ENCODE results near the gene LRP8. TPM values are rescaled to one million over a fixed set of nuclear protein-coding genes. Genes with fewer than 3 reads are reported as not detected.

The LRP8 gene
- total and polyA plus RNA-seq, 4 donors: 22.7 to 62.9 (median 48.1) TPM

DNA sequence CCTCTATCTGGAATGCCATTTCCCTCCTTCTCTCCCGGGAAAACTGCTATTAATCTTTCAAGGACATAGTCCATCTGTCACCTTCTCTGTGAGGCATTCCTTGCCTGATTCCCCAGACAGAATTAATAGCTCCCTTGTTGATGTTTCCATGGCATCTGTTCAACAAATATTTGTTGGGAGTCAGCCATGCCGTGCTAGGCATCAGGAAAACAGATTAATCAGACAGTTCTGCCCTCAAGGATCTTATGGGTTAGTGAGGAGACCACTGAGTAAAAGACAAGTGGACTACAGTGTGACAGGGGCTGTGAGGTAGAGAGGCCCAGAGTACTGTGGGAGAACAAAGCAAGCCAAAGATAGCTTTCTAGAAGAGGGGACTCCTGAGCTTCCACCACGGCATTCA is 78.2 kb downstream of the LRP8 start:
- Histone ChIP-seq H3K27ac (ENCODE audit: low read depth, low read length) (no peak overlapping the region), H3K4me3 (ENCODE audit: low read depth, low read length) (no peak overlapping the region), H3K9me3 (ENCODE audit: control insufficient read depth, insufficient read depth, low read length) (no peaks in the 10 kb centered on the region), H3K36me3 (ENCODE audit: control insufficient read depth, insufficient read depth, low read length) (peaks cover 43% of the 10 kb centered on the region), H3K27me3 (ENCODE audit: control insufficient read depth, insufficient read depth, low read length) (no peaks in the 10 kb centered on the region), H3K4me1 (ENCODE audit: control insufficient read depth, insufficient read depth, low read length) (peaks cover 4% of the 10 kb centered on the region)
- WGBS (ENCODE audit: insufficient coverage): 12% methylated on average over 2 of the region's 3 CpGs
- DNase-seq (ENCODE audit: low read depth in 4 of 6, low spot score in 6 of 6): peak in 2 of 6 donors; percentile 32 to 60

DNA sequence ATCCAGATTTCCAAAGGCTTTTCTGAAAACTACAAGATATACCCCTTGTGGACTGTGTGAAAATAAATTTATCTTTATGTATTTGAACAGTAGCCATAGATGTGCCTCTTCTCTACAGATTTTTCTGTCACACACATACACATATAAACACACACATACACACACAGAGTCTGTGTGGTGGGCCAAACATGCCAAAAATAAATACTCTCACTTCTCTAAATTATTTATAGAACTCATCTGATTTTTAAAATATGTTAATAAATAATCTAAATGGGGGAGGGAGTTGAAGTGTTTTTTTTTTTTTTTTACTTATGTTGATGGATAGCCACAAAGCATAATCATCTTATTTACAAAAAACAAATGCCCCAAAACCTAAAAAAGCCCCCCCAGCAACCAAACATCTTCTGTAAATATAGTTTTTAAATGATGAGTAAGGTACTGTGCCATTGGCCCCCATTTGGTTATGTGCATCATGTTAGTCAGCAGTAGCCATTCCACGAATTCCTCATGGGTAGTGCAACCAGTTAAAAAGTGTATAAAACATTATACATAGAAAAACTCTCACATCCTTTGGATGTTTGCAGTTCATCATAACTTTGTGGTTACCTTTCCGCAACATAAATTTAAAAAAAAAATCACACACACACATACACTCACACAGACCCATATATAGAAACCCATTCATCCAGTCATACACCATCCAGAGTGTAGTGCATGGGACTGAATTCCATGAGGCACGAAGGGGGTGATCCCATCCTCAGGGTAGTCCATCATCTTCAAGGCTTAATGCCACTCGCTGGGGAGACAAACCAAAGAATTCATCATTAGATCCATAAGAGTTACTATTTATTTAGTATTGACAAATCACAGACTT is 81.4 kb downstream of the LRP8 start:
- no peak overlapping the region for H3K4me3 ChIP-seq (ENCODE audit: low read depth, low read length)
- H3K27ac ChIP-seq (ENCODE audit: low read depth, low read length): no peak overlapping the region
- peaks cover 4% of the 10 kb centered on the region for H3K4me1 ChIP-seq (ENCODE audit: control insufficient read depth, insufficient read depth, low read length)
- H3K27me3 ChIP-seq (ENCODE audit: control insufficient read depth, insufficient read depth, low read length): no peaks in the 10 kb centered on the region
- peaks cover 29% of the 10 kb centered on the region for H3K36me3 ChIP-seq (ENCODE audit: control insufficient read depth, insufficient read depth, low read length)
- H3K9me3 ChIP-seq (ENCODE audit: control insufficient read depth, insufficient read depth, low read length): no peaks in the 10 kb centered on the region
- WGBS (ENCODE audit: insufficient coverage): 90% methylated on average over 2 of the region's 4 CpGs
- DNase-seq (ENCODE audit: low read depth in 4 of 6, low spot score in 6 of 6): no peak

DNA sequence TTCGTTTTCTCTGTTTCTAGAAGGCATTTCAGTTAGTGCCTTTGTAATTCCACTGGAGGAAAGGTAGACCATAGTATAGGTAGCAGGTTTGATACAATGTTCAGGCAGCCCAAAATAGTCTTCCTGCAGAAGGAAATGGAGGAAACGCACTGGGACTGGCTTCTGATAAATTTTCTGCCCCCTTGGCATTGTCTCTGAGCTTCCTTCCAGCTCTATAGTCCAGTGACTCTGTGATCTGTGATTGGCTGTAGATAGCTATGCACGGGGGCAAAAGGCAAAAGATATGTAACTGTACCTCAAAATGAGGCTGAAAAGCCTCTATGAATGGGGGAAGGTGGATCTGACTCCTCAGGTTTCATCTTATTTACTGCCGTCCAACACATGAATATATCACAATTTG is 83.7 kb downstream of the LRP8 start:
- no peak for DNase-seq (ENCODE audit: low read depth in 4 of 6, low spot score in 6 of 6)
- Histone ChIP-seq H3K4me1 (ENCODE audit: control insufficient read depth, insufficient read depth, low read length) (peaks cover 1% of the 10 kb centered on the region), H3K27ac (ENCODE audit: low read depth, low read length) (no peak overlapping the region), H3K4me3 (ENCODE audit: low read depth, low read length) (no peak overlapping the region), H3K36me3 (ENCODE audit: control insufficient read depth, insufficient read depth, low read length) (peaks cover 6% of the 10 kb centered on the region), H3K27me3 (ENCODE audit: control insufficient read depth, insufficient read depth, low read length) (no peaks in the 10 kb centered on the region), H3K9me3 (ENCODE audit: control insufficient read depth, insufficient read depth, low read length) (no peaks in the 10 kb centered on the region)
- WGBS (ENCODE audit: insufficient coverage): 85% methylated on average over 2 of the region's 4 CpGs

DNA sequence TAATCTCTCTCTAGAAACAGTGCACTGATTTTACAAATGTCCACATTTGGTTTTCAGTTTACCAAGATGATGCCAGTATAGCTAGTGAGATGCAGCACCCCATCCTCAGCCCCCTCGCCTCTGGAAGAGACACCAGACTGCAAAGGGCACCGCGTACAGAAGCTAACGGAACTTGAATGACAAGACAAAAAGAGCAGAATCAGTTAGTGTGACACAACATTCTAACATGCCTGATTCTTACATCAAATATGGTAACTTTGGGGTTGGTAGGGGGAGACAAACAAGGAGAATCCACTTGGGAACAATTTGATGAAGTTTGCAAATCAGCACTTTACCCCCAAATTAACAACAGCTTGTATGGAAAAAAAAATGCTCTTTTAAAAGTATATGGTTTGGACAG is 85.5 kb downstream of the LRP8 start:
- H3K9me3 ChIP-seq (ENCODE audit: control insufficient read depth, insufficient read depth, low read length): no peaks in the 10 kb centered on the region
- no peak overlapping the region for H3K4me3 ChIP-seq (ENCODE audit: low read depth, low read length)
- no CpG with 5 or more reads among the region's 4 CpGs for WGBS (ENCODE audit: insufficient coverage)
- peaks cover 11% of the 10 kb centered on the region for H3K4me1 ChIP-seq (ENCODE audit: control insufficient read depth, insufficient read depth, low read length)
- H3K27me3 ChIP-seq (ENCODE audit: control insufficient read depth, insufficient read depth, low read length): no peaks in the 10 kb centered on the region
- no peak for DNase-seq (ENCODE audit: low read depth in 4 of 6, low spot score in 6 of 6)
- H3K27ac ChIP-seq (ENCODE audit: low read depth, low read length): no peak overlapping the region
- H3K36me3 ChIP-seq (ENCODE audit: control insufficient read depth, insufficient read depth, low read length): peaks cover 3% of the 10 kb centered on the region

DNA sequence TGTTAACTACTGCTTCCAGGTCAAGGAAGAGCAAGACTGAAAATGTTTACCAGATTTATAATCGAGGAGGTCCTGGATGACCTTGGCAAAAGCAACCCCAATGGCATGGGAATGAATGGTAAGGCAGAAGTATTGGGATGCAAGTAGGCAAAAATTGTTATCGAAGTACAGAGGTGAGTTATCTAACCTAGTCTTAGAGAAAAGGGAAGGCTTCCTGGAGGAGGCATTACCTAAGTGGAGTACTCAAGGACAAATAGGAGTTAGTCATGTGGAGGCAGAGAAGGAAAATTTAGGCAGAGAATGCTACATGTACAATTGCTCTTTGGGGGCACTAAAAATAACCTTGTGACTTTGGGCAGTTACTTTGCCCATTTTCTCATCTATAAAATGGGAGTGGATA is 86.0 kb downstream of the LRP8 start:
- Histone ChIP-seq H3K36me3 (ENCODE audit: control insufficient read depth, insufficient read depth, low read length) (peaks cover 3% of the 10 kb centered on the region), H3K4me3 (ENCODE audit: low read depth, low read length) (no peak overlapping the region), H3K27ac (ENCODE audit: low read depth, low read length) (no peak overlapping the region), H3K9me3 (ENCODE audit: control insufficient read depth, insufficient read depth, low read length) (no peaks in the 10 kb centered on the region), H3K27me3 (ENCODE audit: control insufficient read depth, insufficient read depth, low read length) (no peaks in the 10 kb centered on the region), H3K4me1 (ENCODE audit: control insufficient read depth, insufficient read depth, low read length) (peaks cover 17% of the 10 kb centered on the region)
- 89% methylated on average over 2 of the region's 2 CpGs for WGBS (ENCODE audit: insufficient coverage)
- no peak for DNase-seq (ENCODE audit: low read depth in 4 of 6, low spot score in 6 of 6)

DNA sequence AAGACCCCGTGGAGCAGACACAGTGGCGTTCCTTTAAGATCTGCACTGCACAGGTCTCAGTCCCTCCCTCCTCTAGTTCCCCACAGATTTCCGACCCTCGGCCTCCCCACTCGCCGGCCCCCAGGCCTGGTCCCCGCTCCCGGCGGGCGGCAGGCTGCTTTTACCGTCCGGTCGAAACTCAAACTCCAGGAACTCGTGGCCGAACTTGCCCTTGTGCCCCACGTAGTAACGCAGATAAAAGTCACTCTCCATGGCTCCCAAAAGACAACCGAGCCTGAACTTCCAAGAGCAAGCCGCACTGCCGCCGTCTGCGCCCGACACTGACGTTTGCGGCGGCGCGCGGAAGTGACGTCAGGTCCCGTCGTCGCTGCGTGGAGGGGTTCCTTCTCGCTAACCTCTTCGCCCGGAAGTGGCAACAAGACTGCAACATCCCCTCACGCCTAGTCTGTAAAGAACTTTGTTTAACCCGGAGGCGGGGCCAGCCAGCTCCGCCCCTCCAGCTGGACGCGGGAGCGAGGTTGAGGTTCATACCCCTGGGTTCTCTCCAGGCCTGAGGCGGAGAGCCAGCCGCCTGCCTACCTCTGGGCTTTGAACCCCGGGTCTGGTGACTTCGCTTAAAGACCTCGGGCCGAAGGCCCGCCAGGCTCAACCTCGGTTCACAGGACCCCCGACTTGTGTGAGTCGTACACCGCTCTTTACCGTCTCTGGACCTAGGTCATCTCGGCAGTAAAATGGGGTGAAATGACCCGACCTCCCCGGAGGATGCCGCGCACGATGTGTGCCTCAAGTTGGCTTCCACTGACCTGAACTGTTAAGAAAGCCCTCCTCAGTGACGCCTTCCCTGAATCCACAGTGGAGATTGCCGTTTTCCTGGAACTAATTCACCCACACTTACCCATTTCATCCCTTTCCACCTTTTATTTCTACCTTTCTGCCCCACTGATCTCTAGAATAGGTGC is 89.4 kb downstream of the LRP8 start, which contains the start of gene MAGOH:
TSS of gene MAGOH (minus strand) at position 322 of the 959 bp plus-strand sequence. CDS start at position 252, 70 bp downstream.
- peaks cover 7% of the 10 kb centered on the region for H3K36me3 ChIP-seq (ENCODE audit: control insufficient read depth, insufficient read depth, low read length)
- peak within 1 kb of the TSS; percentile 62 for H3K27ac ChIP-seq (ENCODE audit: low read depth, low read length)

DNA sequence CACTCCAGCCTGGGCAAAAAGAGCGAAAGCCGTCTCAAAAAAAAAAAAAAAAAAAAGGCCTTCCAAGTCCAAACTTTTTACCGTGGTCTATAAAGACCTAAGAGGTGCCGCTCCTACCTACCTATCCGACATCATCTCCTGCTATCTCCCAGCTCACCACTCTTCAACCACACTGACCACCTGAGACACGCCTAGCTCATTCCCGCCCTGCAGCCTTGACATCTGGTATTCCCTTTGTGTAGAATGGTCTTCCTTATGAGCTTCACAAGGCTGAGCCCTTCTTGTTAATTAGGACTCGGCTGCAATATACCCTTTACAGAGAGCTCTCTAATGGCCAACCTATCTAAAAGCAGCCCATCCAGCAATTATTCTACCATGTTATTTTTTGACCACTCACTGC is 90.2 kb downstream of the LRP8 start:
- H3K4me3 ChIP-seq (ENCODE audit: low read depth, low read length): peak overlapping the region; percentile 96
- H3K27me3 ChIP-seq (ENCODE audit: control insufficient read depth, insufficient read depth, low read length): no peaks in the 10 kb centered on the region
- H3K27ac ChIP-seq (ENCODE audit: low read depth, low read length): no peak overlapping the region
- H3K36me3 ChIP-seq (ENCODE audit: control insufficient read depth, insufficient read depth, low read length): peaks cover 8% of the 10 kb centered on the region
- H3K4me1 ChIP-seq (ENCODE audit: control insufficient read depth, insufficient read depth, low read length): peaks cover 17% of the 10 kb centered on the region
- H3K9me3 ChIP-seq (ENCODE audit: control insufficient read depth, insufficient read depth, low read length): no peaks in the 10 kb centered on the region
- 40% methylated on average over 6 of the region's 8 CpGs for WGBS (ENCODE audit: insufficient coverage)
- no peak for DNase-seq (ENCODE audit: low read depth in 4 of 6, low spot score in 6 of 6)

More for the DNA sequence above, 89.4 kb downstream of the LRP8 start, which contains the start of gene MAGOH:
- H3K4me1 ChIP-seq (ENCODE audit: control insufficient read depth, insufficient read depth, low read length): peaks cover 17% of the 10 kb centered on the region
- peak; percentile 84 to 98 (median 90) for DNase-seq (ENCODE audit: low read depth in 4 of 6, low spot score in 6 of 6)
- H3K9me3 ChIP-seq (ENCODE audit: control insufficient read depth, insufficient read depth, low read length): no peaks in the 10 kb centered on the region
- H3K4me3 ChIP-seq (ENCODE audit: low read depth, low read length): peak within 1 kb of the TSS; percentile 96
- no peaks in the 10 kb centered on the region for H3K27me3 ChIP-seq (ENCODE audit: control insufficient read depth, insufficient read depth, low read length)
- 3% methylated on average over 63 of the region's 64 CpGs for WGBS (ENCODE audit: insufficient coverage)

- peaks cover 16% of the 10 kb centered on the region for H3K4me1 ChIP-seq (ENCODE audit: control insufficient read depth, insufficient read depth, low read length)
- no peak for DNase-seq (ENCODE audit: low read depth in 4 of 6, low spot score in 6 of 6)
- no peaks in the 10 kb centered on the region for H3K27me3 ChIP-seq (ENCODE audit: control insufficient read depth, insufficient read depth, low read length)
- H3K4me3 ChIP-seq (ENCODE audit: low read depth, low read length): peak overlapping the region; percentile 95
- H3K27ac ChIP-seq (ENCODE audit: low read depth, low read length): peak overlapping the region; percentile 97
- WGBS (ENCODE audit: insufficient coverage): 60% methylated on average over 1 of the region's 3 CpGs
- peaks cover 3% of the 10 kb centered on the region for H3K36me3 ChIP-seq (ENCODE audit: control insufficient read depth, insufficient read depth, low read length)
- no peaks in the 10 kb centered on the region for H3K9me3 ChIP-seq (ENCODE audit: control insufficient read depth, insufficient read depth, low read length)
Observed at GRCh38 chr1:53220962-53221286, 106.9 kb downstream of the LRP8 start.

- DNase-seq (ENCODE audit: low read depth in 4 of 6, low spot score in 6 of 6): peak; percentile 84 to 98 (median 90)
- H3K9me3 ChIP-seq (ENCODE audit: control insufficient read depth, insufficient read depth, low read length): no peaks in the 10 kb centered on the region
- under 1% methylated on average over 59 of the region's 61 CpGs for WGBS (ENCODE audit: insufficient coverage)
- peak within 1 kb of the TSS; percentile 95 for H3K4me3 ChIP-seq (ENCODE audit: low read depth, low read length)
- peaks cover 16% of the 10 kb centered on the region for H3K4me1 ChIP-seq (ENCODE audit: control insufficient read depth, insufficient read depth, low read length)
- no peaks in the 10 kb centered on the region for H3K27me3 ChIP-seq (ENCODE audit: control insufficient read depth, insufficient read depth, low read length)
- peaks cover 6% of the 10 kb centered on the region for H3K36me3 ChIP-seq (ENCODE audit: control insufficient read depth, insufficient read depth, low read length)
- H3K27ac ChIP-seq (ENCODE audit: low read depth, low read length): peak within 1 kb of the TSS; percentile 97
Observed at GRCh38 chr1:53220171-53220961, 107.5 kb downstream of the LRP8 start, which contains the start of gene CZIB. Gene CZIB, minus strand, starts transcription at chr1:53220634. Its CDS starts 59 bp downstream, at chr1:53220575.

Measured in spinal cord (tissue), 10 donors.